Measurements from ENCODE around the gene SEZ6.

SEZ6 gene

DNA sequence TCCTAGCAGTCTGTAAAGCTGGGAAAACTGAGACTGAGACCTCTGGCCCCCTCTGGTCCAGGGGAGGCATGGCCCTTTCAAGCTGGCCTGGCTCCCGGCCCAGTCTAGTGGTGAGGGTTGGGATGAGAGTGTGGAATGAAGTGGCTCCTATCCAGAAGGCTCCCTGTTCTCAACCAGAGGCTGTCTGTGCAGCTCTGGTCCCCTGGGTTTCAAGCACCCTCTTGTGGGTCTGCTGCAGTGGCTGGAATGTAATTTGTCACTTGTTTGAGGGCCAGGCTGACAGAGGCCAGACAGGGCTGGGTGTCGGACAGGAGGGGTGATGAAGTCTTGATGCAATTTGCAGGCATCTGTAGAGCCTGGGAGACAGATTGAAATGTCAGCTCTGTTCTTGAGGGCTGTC, 32.4 kb downstream of the SEZ6 start:
- TF ChIP-seq EZH2 (optimal IDR thresholded peaks at IDR 0.05; ENCODE audit: low read depth, low read length): no peak
- TF ChIP-seq EZH2phosphoT487 (IDR thresholded peaks at IDR 0.05; ENCODE audit: low read length): no peak
- no peak for TF ChIP-seq CTCF (IDR thresholded peaks at IDR 0.05; ENCODE audit: low read length)
- Histone ChIP-seq H3K4me1 (ENCODE audit: low read length) (peaks cover 9% of the 10 kb centered on the region), H2AFZ (ENCODE audit: low read length) (no peak overlapping the region), H3K9me2 (replicated peaks; ENCODE audit: insufficient read depth, low read length) (no peaks in the 10 kb centered on the region), H3K9ac (ENCODE audit: low read length) (no peak overlapping the region), H3K4me2 (ENCODE audit: low read depth, low read length) (no peak overlapping the region), H4K20me1 (ENCODE audit: insufficient read depth, low read length) (no peaks in the 10 kb centered on the region), H3K79me2 (ENCODE audit: low read length) (no peaks in the 10 kb centered on the region), H3K27ac (ENCODE audit: low read length) (no peak overlapping the region), H3K9me3 (replicated peaks; ENCODE audit: insufficient read depth, low read length) (no peaks in the 10 kb centered on the region), H3K4me3 (ENCODE audit: low read length) (no peak overlapping the region), H3F3A (ENCODE audit: insufficient read depth, low read length) (no peaks in the 10 kb centered on the region), H3K27me3 (replicated peaks; ENCODE audit: insufficient read depth, low read length) (no peaks in the 10 kb centered on the region), H3K36me3 (replicated peaks; ENCODE audit: insufficient read depth, low read length) (no peaks in the 10 kb centered on the region)
- no peak for DNase-seq

DNA sequence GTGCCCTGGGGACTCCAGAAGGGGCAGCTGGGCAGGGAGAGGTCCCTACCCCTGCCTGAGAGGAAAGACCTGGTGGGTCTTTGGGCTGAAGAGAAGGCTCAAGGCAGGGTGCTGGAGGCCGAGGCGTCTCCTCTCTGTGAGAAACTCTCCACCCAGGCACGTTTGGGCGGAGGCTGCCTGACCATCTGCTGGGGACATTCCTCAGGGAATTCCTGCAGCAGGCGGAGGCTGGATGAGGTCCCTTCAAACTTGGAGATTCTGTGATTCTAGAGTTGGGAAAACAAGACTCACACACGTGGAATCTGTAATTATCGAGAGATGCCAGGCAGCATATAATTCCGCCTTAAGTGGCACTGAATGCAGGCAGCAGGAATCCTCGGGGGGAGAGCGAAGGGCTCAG, 33.4 kb downstream of the SEZ6 start:
- Histone ChIP-seq H2AFZ (ENCODE audit: low read length) (no peak overlapping the region), H3K9me3 (replicated peaks; ENCODE audit: insufficient read depth, low read length) (no peaks in the 10 kb centered on the region), H3K4me3 (ENCODE audit: low read length) (no peak overlapping the region), H3K79me2 (ENCODE audit: low read length) (no peaks in the 10 kb centered on the region), H3K9me2 (replicated peaks; ENCODE audit: insufficient read depth, low read length) (no peaks in the 10 kb centered on the region), H3K36me3 (replicated peaks; ENCODE audit: insufficient read depth, low read length) (no peaks in the 10 kb centered on the region), H3K27me3 (replicated peaks; ENCODE audit: insufficient read depth, low read length) (no peaks in the 10 kb centered on the region), H3K4me2 (ENCODE audit: low read depth, low read length) (no peak overlapping the region), H4K20me1 (ENCODE audit: insufficient read depth, low read length) (no peaks in the 10 kb centered on the region), H3F3A (ENCODE audit: insufficient read depth, low read length) (no peaks in the 10 kb centered on the region), H3K9ac (ENCODE audit: low read length) (no peak overlapping the region), H3K27ac (ENCODE audit: low read length) (no peak overlapping the region), H3K4me1 (ENCODE audit: low read length) (peaks cover 9% of the 10 kb centered on the region)
- DNase-seq: no peak
- TF ChIP-seq EZH2phosphoT487 (IDR thresholded peaks at IDR 0.05; ENCODE audit: low read length) (no peak), CTCF (IDR thresholded peaks at IDR 0.05; ENCODE audit: low read length) (no peak), EZH2 (optimal IDR thresholded peaks at IDR 0.05; ENCODE audit: low read depth, low read length) (no peak)

DNA sequence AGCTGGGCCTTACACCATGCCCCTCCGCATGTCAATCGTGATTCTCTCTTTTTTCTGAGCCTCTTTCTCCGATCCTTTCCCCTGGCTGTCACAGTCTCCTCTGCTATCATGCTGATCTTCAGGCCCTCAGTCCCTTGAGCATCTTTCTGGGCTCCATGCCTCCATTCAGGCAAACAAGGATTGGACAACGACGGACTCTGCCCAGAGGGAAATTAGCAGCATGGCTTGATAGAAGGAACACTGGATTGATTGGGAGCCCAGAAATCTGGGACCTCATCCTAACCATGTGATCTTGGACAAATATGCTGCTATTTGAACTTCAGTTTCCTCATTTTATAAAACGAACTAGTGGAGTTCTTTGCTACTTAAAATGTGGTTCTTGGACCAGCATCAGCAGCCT, 35.0 kb downstream of the SEZ6 start:
- no peaks in the 10 kb centered on the region for H3K79me2 ChIP-seq (ENCODE audit: low read length)
- H3K4me2 ChIP-seq (ENCODE audit: low read depth, low read length): no peak overlapping the region
- DNase-seq: no peak
- H3K27ac ChIP-seq (ENCODE audit: low read length): no peak overlapping the region
- H3K9me2 ChIP-seq (replicated peaks; ENCODE audit: insufficient read depth, low read length): no peaks in the 10 kb centered on the region
- no peaks in the 10 kb centered on the region for H4K20me1 ChIP-seq (ENCODE audit: insufficient read depth, low read length)
- H3K9ac ChIP-seq (ENCODE audit: low read length): no peak overlapping the region
- no peak overlapping the region for H3K4me3 ChIP-seq (ENCODE audit: low read length)
- no peaks in the 10 kb centered on the region for H3K9me3 ChIP-seq (replicated peaks; ENCODE audit: insufficient read depth, low read length)
- TF ChIP-seq EZH2phosphoT487 (IDR thresholded peaks at IDR 0.05; ENCODE audit: low read length) (no peak), CTCF (IDR thresholded peaks at IDR 0.05; ENCODE audit: low read length) (no peak), EZH2 (optimal IDR thresholded peaks at IDR 0.05; ENCODE audit: low read depth, low read length) (no peak)
- no peaks in the 10 kb centered on the region; the same call in 1 of the 2 replicates for H3F3A ChIP-seq (ENCODE audit: insufficient read depth, low read length)
- H2AFZ ChIP-seq (ENCODE audit: low read length): no peak overlapping the region
- no peaks in the 10 kb centered on the region for H3K27me3 ChIP-seq (replicated peaks; ENCODE audit: insufficient read depth, low read length)
- H3K4me1 ChIP-seq (ENCODE audit: low read length): peaks cover 9% of the 10 kb centered on the region
- H3K36me3 ChIP-seq (replicated peaks; ENCODE audit: insufficient read depth, low read length): no peaks in the 10 kb centered on the region

Data from MM.1S (cell line).